KMS-11 (cell line): Measurements from ENCODE around the gene CAPZB.

Experiments
- H2AFZ ChIP-seq: fragments of 200-600 bp; sonication (generic); 2 replicates; pipeline ENCODE4 v1.6.1; 2016; ENCODE audit warnings: antibody characterized with exemption, mixed run types, low read depth
- H3K27ac ChIP-seq: fragments of 200-600 bp; sonication (generic); 2 replicates; pipeline ENCODE4 v1.6.1; 2016; ENCODE audit warnings: mild to moderate bottlenecking, mixed run types
- H3K27me3 ChIP-seq: fragments of 200-600 bp; sonication (generic); 2 replicates; pipeline ENCODE4 v1.6.1; 2017; ENCODE audit warnings: mild to moderate bottlenecking, low read depth, mixed run types, moderate library complexity; ENCODE audit not compliant: insufficient read depth
- H3K36me3 ChIP-seq: fragments of 200-600 bp; sonication (generic); 2 replicates; pipeline ENCODE4 v1.6.1; 2017; ENCODE audit warnings: mild to moderate bottlenecking, mixed run types; ENCODE audit not compliant: insufficient read depth
- H3K4me1 ChIP-seq: fragments of 200-600 bp; sonication (generic); 2 replicates; pipeline ENCODE4 v1.6.1; 2016; ENCODE audit warnings: mild to moderate bottlenecking, low read depth, mixed run types; ENCODE audit not compliant: poor library complexity, severe bottlenecking
- H3K4me2 ChIP-seq: fragments of 200-600 bp; sonication (generic); 2 replicates; pipeline ENCODE4 v1.7.0; 2016; ENCODE audit warnings: mild to moderate bottlenecking, mixed run types
- H3K4me3 ChIP-seq: fragments of 200-600 bp; sonication (generic); IDR thresholded peaks from 2 replicates; pipeline ENCODE4 v1.6.1; 2017; ENCODE audit warnings: low read depth, low read length, mixed read lengths; ENCODE audit not compliant: insufficient read depth
- H3K79me2 ChIP-seq: fragments of 200-600 bp; sonication (generic); 2 replicates; pipeline ENCODE4 v1.6.1; 2016; ENCODE audit warnings: low read depth, mixed run types; ENCODE audit not compliant: insufficient read depth
- H3K9ac ChIP-seq: fragments of 200-600 bp; sonication (generic); 2 replicates; pipeline ENCODE4 v1.6.1; 2016; ENCODE audit warnings: mild to moderate bottlenecking, mixed run types
- H4K20me1 ChIP-seq: fragments of 200-600 bp; sonication (generic); 2 replicates; pipeline ENCODE4 v1.6.1; 2016; ENCODE audit warnings: mild to moderate bottlenecking, mixed run types; ENCODE audit not compliant: insufficient read depth
- CTCF ChIP-seq: fragments of 200-600 bp; sonication (generic); conservative IDR thresholded peaks from 2 replicates; pipeline ENCODE4 v1.6.1; 2017; ENCODE audit warnings: low read depth, mild to moderate bottlenecking, antibody characterized with exemption, low read length, moderate library complexity, mixed read lengths

CAPZB gene

DNA sequence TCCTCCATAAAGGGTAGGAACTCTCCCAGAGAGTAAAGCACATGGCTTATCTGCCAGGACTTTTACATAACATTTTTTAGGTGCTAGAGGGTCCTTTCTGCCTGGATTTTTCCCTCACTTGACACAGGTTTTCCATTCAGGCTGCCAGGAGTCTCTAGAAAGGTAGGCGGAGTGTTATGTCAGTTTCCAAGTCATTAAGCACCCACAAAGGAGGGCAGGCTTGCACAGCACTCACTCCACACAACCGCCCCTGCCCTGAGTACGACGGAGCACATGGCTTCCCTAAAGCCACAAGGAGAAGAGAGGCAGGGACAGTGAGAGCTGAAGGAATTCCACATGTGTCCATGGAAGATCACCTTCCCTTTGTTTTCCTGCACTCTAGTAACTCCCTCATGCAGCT, 55.7 kb downstream of the CAPZB start:
- Histone ChIP-seq H3K9ac (no peak overlapping the region), H3K79me2 (peaks cover 51% of the 10 kb centered on the region), H3K36me3 (no peaks in the 10 kb centered on the region), H3K4me3 (no peak overlapping the region), H4K20me1 (peaks cover 22% of the 10 kb centered on the region; the same call in 1 of the 2 replicates), H3K4me2 (no peak overlapping the region), H2AFZ (no peak overlapping the region), H3K27ac (no peak overlapping the region), H3K27me3 (no peaks in the 10 kb centered on the region), H3K4me1 (no peaks in the 10 kb centered on the region)
- no peak for TF ChIP-seq CTCF

GRCh38 chr1:19427087-19427781, 58.1 kb downstream of the CAPZB start:
- TF ChIP-seq CTCF, result no peak
- peaks cover 52% of the 10 kb centered on the region; the same call in 1 of the 2 replicates for H3K79me2 ChIP-seq
- no peaks in the 10 kb centered on the region for H3K27me3 ChIP-seq
- peaks cover 18% of the 10 kb centered on the region; the same call in 1 of the 2 replicates for H4K20me1 ChIP-seq
- H3K36me3 ChIP-seq, result no peaks in the 10 kb centered on the region
- no peak overlapping the region for H3K4me3 ChIP-seq
- H2AFZ ChIP-seq, result no peak overlapping the region
- H3K4me1 ChIP-seq, result no peaks in the 10 kb centered on the region
- no peak overlapping the region for H3K27ac ChIP-seq
- H3K9ac ChIP-seq, result no peak overlapping the region
- H3K4me2 ChIP-seq, result no peak overlapping the region

DNA sequence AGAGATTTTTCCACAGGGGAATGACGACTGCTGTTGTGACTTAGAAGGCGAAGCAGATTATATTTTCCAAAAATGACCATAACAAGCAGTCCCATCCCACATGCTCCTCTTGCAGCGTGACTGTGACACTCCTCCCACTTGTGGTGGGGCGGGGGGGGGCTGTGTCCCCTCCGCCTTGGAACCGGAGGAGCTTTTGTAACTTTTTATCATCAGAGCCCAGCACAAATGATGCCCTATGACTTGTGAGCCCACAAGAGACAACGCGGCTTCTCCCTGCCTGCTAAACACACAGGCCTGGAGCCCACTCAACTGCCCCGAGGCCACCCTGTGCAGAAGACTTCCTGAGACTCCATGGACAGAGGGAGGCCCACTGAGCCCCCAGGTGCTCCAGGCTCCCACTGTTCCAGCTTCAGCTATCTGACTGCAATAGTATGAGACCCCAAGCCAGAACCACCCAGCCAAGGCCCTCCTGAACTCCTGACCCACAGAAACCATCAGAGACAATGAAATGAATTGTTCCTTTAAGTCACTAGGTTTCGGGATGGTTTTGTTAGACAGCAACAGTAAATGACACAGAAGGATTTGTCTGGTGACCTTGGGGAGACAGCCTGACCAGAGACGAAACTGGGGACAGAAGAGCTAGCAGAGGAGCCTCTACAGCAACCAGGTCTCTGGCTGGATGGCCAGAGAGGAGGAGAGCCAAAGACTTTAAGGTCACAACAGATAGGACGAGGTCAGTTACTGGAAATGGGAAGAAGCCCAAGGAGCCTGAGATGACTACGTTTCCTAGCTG, 58.8 kb downstream of the CAPZB start:
- Histone ChIP-seq H3K9ac (no peak overlapping the region), H4K20me1 (peaks cover 18% of the 10 kb centered on the region; the same call in 1 of the 2 replicates), H3K4me2 (no peak overlapping the region), H3K27me3 (no peaks in the 10 kb centered on the region), H3K4me1 (no peaks in the 10 kb centered on the region), H3K4me3 (no peak overlapping the region), H3K79me2 (peaks cover 59% of the 10 kb centered on the region; the same call in 1 of the 2 replicates), H3K27ac (no peak overlapping the region), H2AFZ (no peak overlapping the region), H3K36me3 (no peaks in the 10 kb centered on the region)
- TF ChIP-seq CTCF, result no peak

DNA sequence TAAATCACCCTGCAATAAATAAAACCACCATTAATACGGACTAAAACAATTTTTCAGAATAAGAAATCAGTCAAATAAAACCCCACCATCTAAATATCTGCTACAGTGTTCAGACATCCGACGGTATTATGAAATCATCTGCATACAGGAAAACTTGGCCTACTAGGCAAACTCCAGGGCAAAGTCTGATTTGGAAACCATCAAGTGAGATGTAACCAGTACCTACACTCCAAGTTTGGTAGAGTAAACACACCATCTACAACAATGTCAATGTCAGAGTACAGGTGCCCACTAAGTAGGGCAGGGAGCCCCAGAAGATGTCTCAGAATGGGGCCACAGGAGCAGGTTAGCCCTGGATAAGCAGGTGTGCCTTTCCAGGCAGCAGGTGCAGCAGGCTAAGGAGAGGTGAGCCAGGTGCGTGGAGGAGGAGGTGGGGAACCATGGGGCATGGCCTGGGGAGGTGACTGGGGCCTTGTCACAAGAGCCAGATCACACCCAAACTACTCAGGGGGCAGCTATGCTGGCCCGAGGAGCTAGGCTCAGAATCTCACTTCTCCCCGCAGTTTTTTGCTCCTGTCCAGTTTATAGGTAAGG, 59.6 kb downstream of the CAPZB start:
- H3K27ac ChIP-seq, result no peak overlapping the region
- H3K4me2 ChIP-seq, result no peak overlapping the region
- no peaks in the 10 kb centered on the region for H3K27me3 ChIP-seq
- H3K36me3 ChIP-seq, result no peaks in the 10 kb centered on the region
- peaks cover 66% of the 10 kb centered on the region; the same call in 1 of the 2 replicates for H3K79me2 ChIP-seq
- H3K4me3 ChIP-seq, result no peak overlapping the region
- TF ChIP-seq CTCF, result no peak
- no peak overlapping the region for H2AFZ ChIP-seq
- H4K20me1 ChIP-seq, result peaks cover 18% of the 10 kb centered on the region; the same call in 1 of the 2 replicates
- no peaks in the 10 kb centered on the region for H3K4me1 ChIP-seq
- H3K9ac ChIP-seq, result no peak overlapping the region
